CD14-positive monocyte (primary cell): ENCODE measurements around the gene NUP54. TPM values are rescaled to one million over a fixed set of nuclear protein-coding genes. Genes with fewer than 3 reads are reported as not detected.

Source experiments
- DNase-seq, 3 donors: peaks; one replicate each; pipeline ENCODE4 v3.0.0-alpha.2; 2011 to 2022
- H2AFZ ChIP-seq: 2 replicates; pipeline ENCODE4 v1.6.0; 2012; ENCODE audit warnings: mild to moderate bottlenecking, low read depth, low read length, inconsistent platforms; ENCODE audit not compliant: insufficient read depth, poor library complexity, severe bottlenecking
- H3K27ac ChIP-seq, 2 donors: 1 replicate in 1 of 2; 2 replicates in 1 of 2; pipeline ENCODE4 v1.5.1; 2012 to 2013; ENCODE audit warnings: low read length in 2 of 2, control low read depth in 1 of 2, inconsistent platforms in 1 of 2, low read depth in 1 of 2, mild to moderate bottlenecking in 1 of 2
- H3K27me3 ChIP-seq, 2 donors: one replicate each; pipeline versions ENCODE4 v1.6.0 to v1.6.1; 2011 to 2013; ENCODE audit warnings: low read length in 2 of 2; ENCODE audit not compliant: control insufficient read depth in 2 of 2, insufficient read depth in 2 of 2
- H3K36me3 ChIP-seq, 2 donors: replicated peaks in 1 of 2; 1 replicate in 1 of 2; 2 replicates in 1 of 2; pipeline versions ENCODE4 v1.5.1 to v1.6.1; 2012 to 2013; ENCODE audit warnings: low read length in 2 of 2, control low read depth in 1 of 2, inconsistent platforms in 1 of 2, mild to moderate bottlenecking in 1 of 2; ENCODE audit not compliant: insufficient read depth in 2 of 2, control insufficient read depth in 1 of 2
- H3K4me1 ChIP-seq, 2 donors: 1 replicate in 1 of 2; 2 replicates in 1 of 2; pipeline versions ENCODE4 v1.5.1 to v1.6.1; 2012 to 2013; ENCODE audit warnings: low read length in 2 of 2, control low read depth in 1 of 2, inconsistent platforms in 1 of 2, mild to moderate bottlenecking in 1 of 2, moderate library complexity in 1 of 2; ENCODE audit not compliant: insufficient read depth in 2 of 2, control insufficient read depth in 1 of 2
- H3K4me2 ChIP-seq: replicated peaks from 2 replicates; pipeline ENCODE3; 2012; ENCODE audit warnings: low read length, moderate library complexity, mild to moderate bottlenecking; ENCODE audit not compliant: poor library complexity, severe bottlenecking; ENCODE audit errors: extremely low read depth
- H3K4me3 ChIP-seq, 3 experiments: fragments of 200-600 bp in 1 of 3; sonication (generic) in 1 of 3; replicated peaks in 1 of 3; 1 replicate in 2 of 3; 2 replicates in 1 of 3; pipeline ENCODE4 v1.5.1; 2011 to 2013; ENCODE audit warnings: low read length in 3 of 3, mild to moderate bottlenecking in 3 of 3, control low read depth in 2 of 3, low read depth in 2 of 3, inconsistent platforms in 1 of 3, moderate library complexity in 1 of 3
- H3K79me2 ChIP-seq: 2 replicates; pipeline ENCODE4 v1.6.0; 2012; ENCODE audit warnings: mild to moderate bottlenecking, control low read depth, inconsistent platforms, low read length, moderate library complexity; ENCODE audit not compliant: insufficient read depth
- H3K9ac ChIP-seq: 2 replicates; pipeline ENCODE4 v1.6.0; 2017; ENCODE audit warnings: low read length, mild to moderate bottlenecking; ENCODE audit not compliant: insufficient read depth, poor library complexity, severe bottlenecking
- H3K9me3 ChIP-seq, 2 donors: replicated peaks in 1 of 2; 1 replicate in 1 of 2; 2 replicates in 1 of 2; pipeline versions ENCODE4 v1.5.1 to v1.6.1; 2012 to 2013; ENCODE audit warnings: low read length in 2 of 2, control low read depth in 1 of 2; ENCODE audit not compliant: control insufficient read depth in 1 of 2, insufficient read depth in 1 of 2
- H4K20me1 ChIP-seq: 2 replicates; pipeline ENCODE4 v1.6.0; 2012; ENCODE audit warnings: mild to moderate bottlenecking, low read length, control low read depth, moderate library complexity; ENCODE audit not compliant: insufficient read depth
- H3K27ac Mint-ChIP-seq, 7 donors: one replicate each; pipeline ENCODE4 v1.8.0; 2020; ENCODE audit warnings: mild to moderate bottlenecking in 7 of 7, mixed read lengths in 7 of 7, moderate library complexity in 6 of 7, inconsistent platforms in 2 of 7
- H3K27me3 Mint-ChIP-seq, 3 donors: one replicate each; pipeline ENCODE4 v1.8.0; 2021 to 2022; ENCODE audit warnings: low read depth in 3 of 3, mild to moderate bottlenecking in 3 of 3, mixed read lengths in 3 of 3, moderate library complexity in 3 of 3, inconsistent platforms in 1 of 3
- H3K36me3 Mint-ChIP-seq, 2 donors: one replicate each; pipeline ENCODE4 v1.8.0; 2020; ENCODE audit warnings: mixed read lengths in 2 of 2, inconsistent platforms in 1 of 2, mild to moderate bottlenecking in 1 of 2
- H3K4me1 Mint-ChIP-seq: one replicate; pipeline ENCODE4 v1.8.0; 2020; ENCODE audit warnings: mild to moderate bottlenecking, mixed read lengths
- H3K4me3 Mint-ChIP-seq, 2 donors: one replicate each; pipeline ENCODE4 v1.8.0; 2020; ENCODE audit warnings: mild to moderate bottlenecking in 2 of 2, mixed read lengths in 2 of 2, moderate library complexity in 1 of 2
- H3K9me3 Mint-ChIP-seq, 7 donors: one replicate each; pipeline ENCODE4 v1.8.0; 2020 to 2022; ENCODE audit warnings: mixed read lengths in 7 of 7, mild to moderate bottlenecking in 6 of 7, moderate library complexity in 6 of 7, inconsistent platforms in 2 of 7
- CTCF ChIP-seq: fragments of 200-600 bp; IDR thresholded peaks from one replicate; pipeline ENCODE4 v1.8.0; 2022; ENCODE audit warnings: antibody characterized with exemption, mild to moderate bottlenecking
- WGBS: methylation state at CpG from one replicate; pipeline ENCODE4 v1.1.5; 2013; ENCODE audit warnings: missing lambda C conversion rate; ENCODE audit not compliant: insufficient coverage; 5-methylcytosine and 5-hydroxymethylcytosine counted together
- intact Hi-C, 2 donors: fragments of 100-400 bp; cut with micrococcal nuclease; formaldehyde crosslinking; loops; one replicate each; pipeline versions ENCODE4 v1.15.0 to v1.15.1; 2023
- polyA plus RNA-seq, 3 donors: library from polyadenylated mRNA; depleted of rRNA in 1 of 3; unstranded in 2 of 3; stranded (reverse) in 1 of 3; fragments of 300-500 nt in 2 of 3; fragments of >200 nt in 1 of 3; fragmentation: Illumina TruSeq in 2 of 3; gene quantifications; 1 replicate in 2 of 3; 2 replicates in 1 of 3; pipeline ENCODE4 v1.2.3, GENCODE V29; 2012 to 2021

Gene NUP54
- polyA plus RNA-seq, 3 donors, result 15.0 to 25.0 (median 16.2) TPM

GRCh38 chr4:76174216-76174615, 26.0 kb upstream of the NUP54 start:
- H3K9me3 Mint-ChIP-seq, result no peaks in the 10 kb centered on the region
- WGBS, result 100% methylated on average over 3 of the region's 6 CpGs
- no peaks in the 10 kb centered on the region for H3K4me1 ChIP-seq

DNA sequence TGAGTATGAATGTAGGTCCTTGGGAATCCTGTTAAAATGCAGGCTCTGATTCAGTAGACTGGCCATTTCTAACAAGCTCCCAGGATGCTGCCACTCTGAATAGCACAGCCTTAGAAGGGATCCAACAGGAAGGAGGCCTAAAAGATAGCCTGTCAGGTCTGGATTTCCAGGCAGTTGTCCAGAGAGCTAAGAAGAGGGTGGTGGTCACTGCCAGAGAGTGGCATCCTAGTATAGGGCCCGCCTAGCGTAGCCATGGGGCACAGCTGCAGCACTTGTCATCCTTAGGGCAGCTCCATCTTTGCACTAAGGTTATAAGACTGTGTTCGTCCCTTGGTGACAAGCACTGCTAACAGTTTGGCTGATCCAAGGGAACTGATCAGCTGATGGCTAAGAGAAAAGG, 20.5 kb upstream of the NUP54 start:
- H2AFZ ChIP-seq, result no peak overlapping the region
- H3K9me3 ChIP-seq, result no peaks in the 10 kb centered on the region
- intact Hi-C loops, result no loop called here
- Mint-ChIP-seq H3K4me3 (no peak overlapping the region), H3K4me1 (no peaks in the 10 kb centered on the region), H3K36me3 (peaks cover 74 to 80% of the 10 kb centered on the region in 2 donors), H3K27me3 (no peaks in the 10 kb centered on the region), H3K27ac (no peak overlapping the region), H3K9me3 (no peaks in the 10 kb centered on the region)
- 100% methylated on average over 1 of the region's 3 CpGs for WGBS
- no peaks in the 10 kb centered on the region for H3K27me3 ChIP-seq
- H3K36me3 ChIP-seq, result peaks cover 76 to 91% of the 10 kb centered on the region in 2 donors
- H3K4me1 ChIP-seq, result no peaks in the 10 kb centered on the region
- DNase-seq, result no peak
- H4K20me1 ChIP-seq, result peaks cover 4% of the 10 kb centered on the region
- no peak overlapping the region for H3K4me2 ChIP-seq
- no peak overlapping the region for H3K9ac ChIP-seq
- H3K27ac ChIP-seq, result no peak overlapping the region
- no peak for TF ChIP-seq CTCF
- no peaks in the 10 kb centered on the region for H3K79me2 ChIP-seq
- no peak overlapping the region for H3K4me3 ChIP-seq

More at GRCh38 chr4:76174216-76174615, 26.0 kb upstream of the NUP54 start:
- Histone ChIP-seq H3K36me3 (peaks cover 84 to 94% of the 10 kb centered on the region in 2 donors), H3K4me2 (no peak overlapping the region), H3K27ac (no peak overlapping the region), H3K27me3 (no peaks in the 10 kb centered on the region), H2AFZ (no peak overlapping the region), H3K4me3 (no peak overlapping the region), H3K9me3 (no peaks in the 10 kb centered on the region), H4K20me1 (peaks cover 21% of the 10 kb centered on the region), H3K9ac (no peak overlapping the region), H3K79me2 (no peaks in the 10 kb centered on the region)
- peaks cover 76% of the 10 kb centered on the region in 2 donors for H3K36me3 Mint-ChIP-seq
- DNase-seq, result no peak
- no peaks in the 10 kb centered on the region for H3K27me3 Mint-ChIP-seq
- H3K27ac Mint-ChIP-seq, result no peak overlapping the region
- intact Hi-C loops, result loop anchor here in 1 of 2 donors (10.0 kb wide), 1 partner anchor 331 kb away; no protein-coding TSS in a partner anchor
- TF ChIP-seq CTCF, result no peak
- no peak overlapping the region for H3K4me3 Mint-ChIP-seq
- H3K4me1 Mint-ChIP-seq, result no peaks in the 10 kb centered on the region
